COLO668 (cell line): ENCODE results near the gene GOLGA6L10.
"Not testable (repeated sequence)": the region's sequence is repeated elsewhere in the genome, so short reads cannot be mapped to it uniquely, and the experiment has no call there.

Source experiments
- DNase-seq: peaks from one replicate; lab custom pipeline; 2025; ENCODE audit not compliant: unreplicated experiment; lab: John Stamatoyannopoulos, UW

The GOLGA6L10 gene

DNA sequence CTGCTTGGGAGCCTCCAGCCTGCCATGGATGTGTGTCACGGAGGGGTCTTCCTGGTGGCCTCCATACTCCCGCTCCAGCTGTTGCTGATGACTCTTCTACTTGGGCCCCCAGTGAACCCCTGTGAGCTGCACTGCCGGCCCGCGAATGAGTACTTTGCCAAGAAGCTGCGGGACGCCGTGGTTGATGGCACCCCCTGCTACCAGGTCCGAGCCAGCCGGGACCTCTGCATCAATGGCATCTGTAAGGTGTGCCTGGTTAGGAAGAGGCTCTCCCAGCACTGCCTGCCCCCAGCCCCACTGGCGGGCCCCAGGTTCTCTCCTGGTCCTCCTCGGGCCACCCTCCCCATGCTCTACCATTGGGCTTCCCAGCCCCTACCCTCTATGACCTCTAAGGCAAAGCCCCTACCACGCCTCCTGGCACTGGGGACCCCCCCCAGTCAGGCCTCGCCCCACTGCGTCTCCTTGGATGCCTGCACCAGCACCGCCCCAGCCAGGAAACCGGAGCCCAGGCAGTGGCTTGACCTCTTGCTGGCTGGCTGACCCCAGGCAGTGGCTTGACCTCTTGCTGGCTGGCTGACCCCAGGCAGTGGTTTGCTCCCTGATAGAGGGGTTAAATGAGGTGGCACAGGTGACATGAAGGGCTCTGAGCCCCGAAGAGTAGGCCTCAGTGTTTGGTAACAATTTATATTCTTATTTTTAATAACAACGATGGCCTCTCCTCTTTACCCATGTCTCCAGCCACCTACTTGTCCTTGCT, 29.6 kb downstream of the GOLGA6L10 start:
- not testable (repeated sequence) for DNase-seq

DNA sequence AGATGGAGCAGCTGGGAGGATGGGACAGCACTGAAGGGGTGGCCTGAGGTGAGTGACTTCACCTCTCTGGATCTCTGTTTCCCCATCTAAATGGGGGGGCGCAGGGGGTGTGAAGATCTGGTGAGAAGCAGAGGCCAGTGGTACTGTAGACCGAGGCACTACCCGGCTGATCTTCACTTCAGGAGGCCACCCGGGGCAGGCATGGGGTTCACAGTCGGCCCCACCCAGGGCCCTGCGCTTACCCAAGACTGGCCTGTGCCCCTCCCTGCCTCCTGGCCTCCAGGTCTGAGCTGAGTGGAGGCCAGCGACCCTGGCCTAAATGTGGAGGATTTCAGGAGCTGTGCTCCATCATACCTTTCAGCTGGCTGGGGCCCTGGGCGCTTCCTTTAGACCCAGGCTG, 31.0 kb downstream of the GOLGA6L10 start:
- DNase-seq = not testable (repeated sequence)

GRCh38 chr15:82317516-82317915, 31.8 kb downstream of the GOLGA6L10 start:
- not testable (repeated sequence) for DNase-seq

- no peak for DNase-seq
These were observed 32.2 kb downstream of the GOLGA6L10 start for GRCh38 chr15:82317091-82317489.

DNA sequence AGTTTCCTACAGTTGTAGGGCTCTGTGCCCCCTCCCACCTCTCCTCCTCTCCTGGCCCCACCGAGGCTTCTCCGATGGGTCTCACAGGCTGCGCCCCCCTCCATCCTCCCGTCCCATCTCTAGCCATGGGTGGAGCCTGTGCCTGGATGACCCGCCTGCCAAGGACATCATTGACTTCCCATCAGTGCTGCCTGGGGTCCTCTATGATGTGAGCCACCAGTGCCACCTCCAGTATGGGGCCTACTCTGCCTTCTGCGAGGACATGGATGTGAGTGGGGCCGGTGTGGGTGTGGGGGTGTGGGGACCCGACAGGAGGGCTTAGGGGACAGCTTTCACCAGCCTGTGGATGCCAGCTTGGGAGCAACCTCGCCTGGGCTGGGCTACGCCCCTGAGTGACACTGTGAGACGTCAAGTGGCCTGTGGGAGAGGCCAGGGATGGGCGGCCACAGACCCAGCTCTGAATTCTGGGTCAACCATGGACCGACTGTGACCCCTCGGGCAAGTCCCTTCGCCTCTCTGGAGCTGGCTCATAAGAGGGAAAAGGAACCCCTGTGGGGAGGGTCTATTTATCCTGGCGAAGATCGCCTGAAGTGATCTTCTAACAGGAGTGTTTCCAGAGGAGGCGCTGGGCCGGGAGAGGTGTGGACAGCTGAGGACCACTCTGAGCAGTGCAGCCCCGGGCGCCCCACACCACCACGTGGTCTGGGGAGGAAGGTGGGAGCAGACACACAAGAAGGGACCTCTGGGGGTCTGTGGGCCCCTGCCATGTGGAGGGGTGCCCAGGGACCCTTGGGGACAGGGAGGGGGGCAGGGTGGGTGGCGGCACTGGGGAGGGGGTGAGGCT, 32.8 kb downstream of the GOLGA6L10 start:
- not testable (repeated sequence) for DNase-seq

DNA sequence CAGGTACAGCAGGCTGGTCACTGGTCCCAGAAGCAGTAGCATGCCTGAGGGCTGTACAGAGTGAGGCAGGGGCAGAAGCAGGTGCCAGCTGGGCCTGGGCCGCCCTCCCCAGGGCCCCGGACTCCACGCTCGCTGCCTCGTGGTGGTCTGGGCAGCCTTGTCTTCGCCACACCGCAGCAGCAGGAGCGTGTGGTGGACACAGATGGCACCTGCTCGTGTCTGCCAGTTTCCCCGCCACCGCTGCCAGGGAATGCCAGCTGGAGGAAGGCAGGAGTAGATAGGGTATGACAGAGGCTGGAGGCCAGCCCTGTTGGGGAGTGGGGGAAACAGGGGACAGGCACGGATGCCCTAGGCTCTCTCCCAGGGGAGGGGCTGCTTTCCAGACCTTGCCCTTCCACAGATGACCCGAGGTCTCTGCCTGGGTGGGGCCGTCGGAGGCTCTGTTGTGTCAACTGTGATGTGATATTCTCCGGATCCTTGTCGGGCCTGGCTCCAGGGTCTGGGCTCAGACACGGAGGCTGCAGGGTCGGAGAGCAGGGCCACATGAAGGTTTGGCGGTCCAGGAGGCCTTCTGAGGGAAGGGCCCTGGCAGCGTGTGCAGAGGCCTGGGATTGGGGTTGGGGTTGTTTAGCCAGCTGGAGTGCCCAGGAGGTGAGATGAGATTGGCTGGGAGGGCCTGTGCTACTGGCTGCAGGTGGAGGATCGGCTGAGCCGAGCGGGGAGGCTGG, 33.6 kb downstream of the GOLGA6L10 start:
- no peak for DNase-seq

DNA sequence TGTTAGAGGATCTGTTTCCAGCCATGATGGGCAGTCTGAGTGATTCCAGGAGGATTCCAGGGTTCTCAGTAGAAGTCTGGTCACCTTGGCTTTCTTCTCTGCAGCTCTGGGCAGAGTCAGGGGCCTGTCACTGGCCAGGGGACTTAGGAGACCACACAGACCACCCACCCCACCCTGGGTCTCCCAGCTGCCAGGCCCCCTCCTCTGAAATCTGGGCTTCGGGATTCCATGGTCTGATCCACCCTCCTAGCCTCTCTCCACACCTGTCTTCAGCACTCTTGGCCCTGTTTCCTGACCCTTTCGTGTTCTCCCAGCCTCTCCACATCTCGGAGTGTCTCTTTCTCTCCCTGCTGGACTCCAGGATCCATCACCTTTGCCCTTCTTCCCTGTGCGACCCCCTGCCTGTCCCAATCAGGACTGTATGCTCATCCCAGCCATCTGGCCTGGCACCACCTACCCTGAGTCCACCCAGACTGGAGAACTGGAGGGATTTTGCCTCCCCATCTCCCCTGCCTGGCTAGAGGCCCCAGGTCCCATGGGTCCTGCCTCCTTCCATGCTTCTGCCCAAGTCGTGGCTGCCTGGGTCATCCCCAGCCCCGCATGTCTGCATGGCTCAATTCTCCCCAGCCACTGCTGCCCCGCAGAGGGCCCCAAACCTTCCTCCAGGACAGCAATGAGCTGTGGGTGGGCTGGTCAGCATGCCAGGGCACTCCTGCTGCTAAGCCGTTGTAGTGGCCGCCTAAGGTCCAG, 34.3 kb downstream of the GOLGA6L10 start:
- DNase-seq = no peak

DNA sequence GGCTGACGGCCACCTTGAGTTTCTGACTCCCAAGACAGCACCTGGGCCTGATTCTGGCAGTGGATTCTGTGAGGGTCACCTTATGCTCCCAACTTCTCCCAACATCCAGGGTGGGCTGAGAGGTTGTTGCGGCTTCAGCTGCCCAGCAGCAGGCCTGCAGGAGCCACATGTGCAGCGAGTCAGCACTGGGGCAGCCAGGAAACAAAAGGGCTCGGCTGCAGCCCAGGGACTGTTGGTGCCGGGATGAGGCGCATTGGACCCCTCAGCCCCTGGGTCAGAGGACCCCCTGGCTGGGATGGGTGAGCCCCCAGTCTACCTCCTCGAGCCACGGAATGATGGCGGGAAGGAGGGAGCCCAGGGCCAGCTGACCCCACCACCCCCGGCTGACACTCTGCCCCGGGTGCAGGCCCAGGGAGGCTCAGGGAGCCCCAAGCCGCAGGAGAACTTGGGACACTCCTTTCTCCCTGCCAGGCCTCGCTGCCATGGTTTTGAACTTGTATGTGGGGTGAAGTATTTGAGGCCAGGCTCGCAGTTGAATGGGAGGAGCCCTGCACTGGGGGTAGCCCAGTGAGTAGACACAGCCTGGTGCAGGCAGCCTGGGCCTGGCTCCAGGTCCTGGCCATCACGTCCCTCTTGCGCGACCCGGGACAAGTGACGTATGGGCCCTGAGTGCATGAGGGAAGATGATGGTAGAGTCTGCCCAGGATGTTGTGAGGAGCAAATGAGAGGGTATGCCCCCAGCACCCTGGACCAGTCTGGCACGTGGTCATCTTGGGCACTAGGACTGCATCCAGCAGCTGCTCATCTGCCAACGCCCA, 35.1 kb downstream of the GOLGA6L10 start:
- DNase-seq = not testable (repeated sequence)

- DNase-seq = no peak
These were observed 35.8 kb downstream of the GOLGA6L10 start for GRCh38 chr15:82313446-82313845.

- DNase-seq = no peak
These were observed 36.5 kb downstream of the GOLGA6L10 start for GRCh38 chr15:82312586-82313349.

DNA sequence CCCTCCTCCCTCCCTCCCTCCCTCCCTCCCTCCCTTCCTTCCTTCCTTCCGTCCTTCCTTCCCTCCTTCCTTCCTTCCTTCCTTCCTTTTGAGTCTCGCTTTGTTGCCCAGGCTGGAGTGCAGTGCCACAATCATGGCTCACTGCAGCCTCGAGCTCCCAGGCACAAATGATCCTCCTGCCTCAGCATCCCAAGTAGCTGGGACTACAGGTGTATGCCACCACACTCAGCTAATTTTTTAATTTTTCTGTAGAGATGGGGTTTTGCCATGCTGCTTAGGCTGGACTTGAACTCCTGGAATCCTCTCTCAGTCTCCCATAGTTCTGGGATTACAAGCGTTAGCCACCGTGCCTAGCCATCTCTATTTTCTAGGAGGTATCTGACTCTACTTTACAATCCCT, 38.0 kb downstream of the GOLGA6L10 start:
- DNase-seq = not testable (repeated sequence)

DNA sequence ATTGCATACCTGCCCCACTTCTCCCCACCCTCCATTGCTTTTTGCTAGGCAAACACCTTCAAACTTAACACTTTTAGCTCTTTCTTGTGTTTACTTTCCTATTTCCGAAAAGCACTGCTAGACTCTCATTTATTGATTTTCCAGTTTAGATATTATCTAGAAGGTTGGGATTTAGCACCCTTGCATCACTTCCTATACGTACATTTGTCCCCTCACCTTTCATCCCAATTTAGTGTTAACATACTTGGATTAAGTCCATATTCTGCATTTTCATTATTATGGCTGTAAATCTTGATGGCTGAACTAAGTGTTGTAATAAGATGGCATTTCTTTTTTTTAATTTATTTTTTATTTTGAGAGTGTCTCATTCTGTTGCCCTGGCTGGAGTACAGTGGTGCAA, 39.5 kb downstream of the GOLGA6L10 start:
- DNase-seq = no peak

DNA sequence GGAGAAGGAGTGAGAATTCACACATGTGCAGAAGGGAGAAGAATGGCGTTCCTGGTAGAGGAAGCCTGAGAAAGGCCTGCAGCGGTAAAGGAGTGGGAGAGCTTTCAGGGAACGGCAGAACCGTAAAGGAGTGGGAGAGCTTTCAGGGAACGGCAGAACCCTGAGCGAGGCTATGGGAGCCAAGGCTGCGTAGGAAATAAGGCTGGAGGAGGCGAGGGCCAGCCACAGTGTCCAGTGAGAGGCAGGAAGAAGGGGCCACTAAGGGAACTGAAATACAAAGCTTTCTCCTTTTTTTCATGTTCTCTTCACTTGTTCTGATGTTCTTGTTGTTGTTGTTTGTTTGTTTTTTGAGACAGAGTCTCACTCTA, 41.6 kb downstream of the GOLGA6L10 start:
- no peak for DNase-seq

DNA sequence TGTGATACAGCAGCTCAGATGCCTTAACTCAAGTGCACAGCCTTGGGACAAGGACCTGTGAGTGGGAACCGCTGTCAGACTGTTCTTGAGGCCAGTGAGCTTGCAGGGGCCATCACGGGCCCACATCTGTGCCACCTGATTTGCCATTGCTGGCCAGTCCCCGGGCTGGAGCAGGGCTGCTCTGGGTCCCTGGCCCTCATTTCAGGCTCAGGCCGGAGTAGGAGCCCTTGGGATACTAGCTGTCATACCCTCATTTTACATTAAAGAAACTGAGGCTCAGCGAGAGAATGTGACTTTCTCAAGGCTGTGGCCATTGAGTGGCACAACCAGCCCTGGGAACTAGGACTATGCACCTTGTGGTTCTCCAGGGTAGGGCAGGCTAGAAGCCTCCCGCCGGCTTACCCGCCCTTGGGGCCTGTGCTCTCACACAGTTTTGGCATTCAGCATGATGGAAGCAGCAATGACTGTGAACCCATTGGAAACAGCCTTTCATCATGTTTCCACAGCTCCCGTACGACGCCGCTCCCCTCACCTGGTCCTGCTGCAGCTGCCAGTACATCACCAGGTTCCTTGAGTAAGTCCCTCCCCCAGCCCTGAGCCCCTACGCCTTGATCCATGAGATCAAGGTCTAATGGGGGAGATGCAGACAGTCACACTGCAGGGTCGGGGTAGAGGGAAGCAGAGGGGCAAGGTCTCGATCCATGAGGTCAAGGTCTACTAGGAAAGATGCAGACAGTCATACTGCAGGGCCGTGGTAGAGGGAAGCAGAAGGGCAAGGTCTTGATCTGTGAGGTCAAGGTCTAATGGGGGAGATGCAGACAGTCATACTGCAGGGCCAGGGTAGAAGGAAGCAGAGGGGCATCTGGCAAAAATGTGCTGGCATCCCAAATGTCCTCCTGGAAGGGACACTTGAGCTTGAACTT, 42.2 kb downstream of the GOLGA6L10 start:
- no peak for DNase-seq

GRCh38 chr15:82305621-82306048, 43.6 kb downstream of the GOLGA6L10 start:
- no peak for DNase-seq

DNA sequence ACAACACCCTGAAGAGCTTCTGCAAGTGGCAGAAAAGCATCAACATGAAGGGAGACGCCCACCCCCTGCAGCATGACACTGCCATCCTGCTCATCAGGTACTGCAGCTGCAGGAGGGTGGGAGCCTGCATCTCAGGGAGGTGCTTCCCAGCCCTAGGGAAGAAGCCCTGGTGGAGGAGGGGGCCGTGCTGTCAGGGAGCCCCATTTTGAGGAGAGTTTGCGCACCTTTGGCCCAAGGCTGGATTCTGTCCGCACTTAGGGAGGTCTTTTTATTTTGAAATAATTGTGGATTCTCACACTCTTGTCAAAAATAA, 44.5 kb downstream of the GOLGA6L10 start:
- no peak for DNase-seq

- DNase-seq = no peak
These were observed 45.1 kb downstream of the GOLGA6L10 start for GRCh38 chr15:82303956-82304777.
